ENCODE results near the gene ZNF805. TPM values are rescaled to one million over a fixed set of nuclear protein-coding genes. Genes with fewer than 3 reads are reported as not detected.

Gene ZNF805
- total and polyA plus RNA-seq, 2 of the 4 experiments (the other 2 are of a cell fraction), result 3.0 to 32.3 TPM

- Histone ChIP-seq H3K56ac (ENCODE audit: extremely low read depth, insufficient read depth, low read length) (no peak overlapping the region), H2BK20ac (ENCODE audit: low read depth, low read length) (no peak overlapping the region), H3K23ac (ENCODE audit: low read depth, low read length) (no peak overlapping the region), H3K79me1 (ENCODE audit: low read depth in 1 of 2, low read length in 2 of 2) (no peaks in the 10 kb centered on the region), H4K20me1 (ENCODE audit: insufficient read depth, low read length) (no peaks in the 10 kb centered on the region), H3K27me3 (ENCODE audit: control insufficient read depth, insufficient read depth, low read length) (no peaks in the 10 kb centered on the region; the same call in 1 of the 2 replicates), H2AK9ac (replicated peaks; ENCODE audit: low read depth, low read length, poor library complexity) (no peak overlapping the region), H3K4me1 (ENCODE audit: control insufficient read depth, insufficient read depth, low read length) (no peaks in the 10 kb centered on the region), H4K91ac (ENCODE audit: insufficient read depth, low read depth, low read length) (no peak overlapping the region), H3K9me1 (ENCODE audit: insufficient read depth, low read length) (no peaks in the 10 kb centered on the region), H3K18ac (ENCODE audit: low read depth, low read length) (no peak overlapping the region), H3K9me3 (ENCODE audit: control insufficient read depth, insufficient read depth, low read length) (peaks cover 2% of the 10 kb centered on the region; the same call in 1 of the 2 replicates), H2BK15ac (ENCODE audit: low read depth, low read length) (no peak overlapping the region), H3K27ac (ENCODE audit: insufficient read depth, low read length) (no peak overlapping the region), H3K36me3 (ENCODE audit: control insufficient read depth, insufficient read depth, low read length) (no peaks in the 10 kb centered on the region), H2AK5ac (ENCODE audit: low read depth, low read length) (no peak overlapping the region), H2BK5ac (ENCODE audit: low read depth, low read length, poor library complexity, severe bottlenecking) (no peak overlapping the region), H4K5ac (ENCODE audit: low read depth, low read length) (no peak overlapping the region), H2AFZ (replicated peaks; ENCODE audit: low read length, poor library complexity) (no peak overlapping the region), H3K4ac (ENCODE audit: low read depth, low read length) (no peak overlapping the region), H3K14ac (replicated peaks; ENCODE audit: low read depth, low read length) (no peak overlapping the region), H3K9ac (ENCODE audit: low read depth, low read length) (no peak overlapping the region), H3K4me2 (ENCODE audit: low read depth, low read length) (no peak overlapping the region), H3K4me3 (ENCODE audit: insufficient read depth, low read depth, low read length) (no peak overlapping the region), H2BK120ac (ENCODE audit: low read depth, low read length) (no peak overlapping the region), H4K8ac (ENCODE audit: low read depth in 2 of 2, low read length in 2 of 2) (no peak overlapping the region)
- no TSS peak for BruUV-seq (replicated peaks)
- CTCF ChIA-PET, result no interaction called here
- dilution Hi-C loops (cut with HindIII; ENCODE audit: low sequenced_read_pairs, unreplicated experiment), result no loop called here
- TF ChIP-seq RFX5 (IDR thresholded peaks at IDR 0.05; ENCODE audit: low read depth, low read length), result no peak
- TF ChIP-seq BHLHE40 (IDR thresholded peaks at IDR 0.05; ENCODE audit: low read depth, low read length), result no peak
- TF ChIP-seq NFE2L2 (IDR thresholded peaks at IDR 0.05; ENCODE audit: low read depth, low read length), result no peak
- TF ChIP-seq USF2 (IDR thresholded peaks at IDR 0.05; ENCODE audit: low read depth, low read length), result no peak
- no peak for TF ChIP-seq MXI1 (IDR thresholded peaks at IDR 0.05; ENCODE audit: borderline replicate concordance, low read depth, low read length)
- no peak for TF ChIP-seq CHD1 (IDR thresholded peaks at IDR 0.05; ENCODE audit: low read depth, low read length)
- no CpG with 5 or more reads among the region's 1 CpG for WGBS, 2 experiments (ENCODE audit: extremely low coverage in 2 of 2, insufficient read length in 1 of 2)
- ATAC-seq (ENCODE audit: low read depth) (no peak), DNase-seq (no peak)
- intact Hi-C loops (cut with micrococcal nuclease), result no loop called here
- POLR2A ChIA-PET (ENCODE audit: unreplicated experiment), result no interaction called here
- in situ Hi-C loops (cut with MboI; ENCODE audit: low sequenced_read_pairs), result no loop called here
Measured at GRCh38 chr19:57233207-57233606, 7.2 kb upstream of the ZNF805 start.
